Right cardiac atrium (tissue), 5 donors: ENCODE measurements around the gene FZR1. TPM values are rescaled to one million over a fixed set of nuclear protein-coding genes. Genes with fewer than 3 reads are reported as not detected.

Experiments used
- ATAC-seq, 2 donors: fragments of 200-7000 bp; cut with Tn5 transposase; one replicate each; pipeline versions ENCODE4 v1.8.0 to v1.9.1; 2020; ENCODE audit warnings: moderate library complexity in 2 of 2, mild to moderate bottlenecking in 1 of 2
- DNase-seq, 3 donors: peaks; one replicate each; pipeline ENCODE4 v3.0.0-alpha.2; 2020
- H3K27ac ChIP-seq: one replicate; pipeline ENCODE4 v1.5.1; 2013; ENCODE audit warnings: mild to moderate bottlenecking, low read length, control low read depth, moderate library complexity
- H3K27me3 ChIP-seq: one replicate; pipeline ENCODE4 v1.6.1; 2013; ENCODE audit not compliant: control insufficient read depth, insufficient read depth
- H3K4me1 ChIP-seq: one replicate; pipeline ENCODE4 v1.6.1; 2013; ENCODE audit warnings: low read length; ENCODE audit not compliant: control insufficient read depth, insufficient read depth
- H3K4me3 ChIP-seq: one replicate; pipeline ENCODE4 v1.5.1; 2013; ENCODE audit warnings: low read length, control low read depth
- H3K9me3 ChIP-seq: one replicate; pipeline ENCODE4 v1.6.1; 2013; ENCODE audit warnings: low read length; ENCODE audit not compliant: control insufficient read depth
- WGBS: extraction: QIAGEN DNeasy Blood & Tissue Kit; methylation state at CpG from one replicate; pipeline ENCODE4 v1.1.7; 2013; 5-methylcytosine and 5-hydroxymethylcytosine counted together
- intact Hi-C, 4 donors: fragments of 100-400 bp; cut with DNase I; formaldehyde crosslinking; loops; one replicate each; pipeline versions ENCODE4 v1.11.0 to v1.14.0; 2022 to 2023
- polyA plus RNA-seq: library from polyadenylated mRNA; stranded (reverse); fragments of 200-250 nt; gene quantifications from one replicate; pipeline ENCODE4 v1.2.3, GENCODE V29; 2013
- total RNA-seq, 4 donors: library from RNA; stranded (reverse); fragmentation: NEBNext Ultra II Directional; extraction: Animal tissue kit (Norgen Biotek cat#: 25700); gene quantifications; one replicate each; pipeline ENCODE4 v1.2.1, GENCODE V29; 2021
- donor health status: healthy with polysubstance abuse.
- donor health status: DM: no; HTN: yes; CAD: no.
- donor health status: DM: no; HTN: no; CAD: no.
- donor health status: DM: no; HTN: yes; CAD: no; lungs with severe emphysema.
- donor health status: DM: yes; HTN: yes; CAD: no.

FZR1 gene
- total and polyA plus RNA-seq, 5 donors = 14.3 to 23.3 (median 20.4) TPM

DNA sequence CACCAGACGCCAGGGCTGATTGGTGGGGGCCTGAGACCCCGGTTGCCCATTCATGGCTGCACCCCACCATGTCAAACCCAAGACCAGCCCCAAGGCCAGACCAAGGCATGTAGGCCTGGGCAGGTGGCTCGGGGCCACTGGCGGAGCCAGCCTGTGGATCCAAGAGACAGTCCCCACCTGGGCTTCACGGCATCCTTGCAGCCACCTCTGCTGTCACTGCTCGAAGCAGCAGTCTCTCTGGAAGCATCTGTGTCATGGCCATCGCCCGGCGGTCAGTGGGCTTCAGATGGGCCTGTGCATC, 29.1 kb downstream of the FZR1 start:
- 92% methylated on average over 9 of the region's 9 CpGs for WGBS
- no peaks in the 10 kb centered on the region for H3K27me3 ChIP-seq
- peak in 1 of 3 donors; percentile 55 for DNase-seq
- H3K4me1 ChIP-seq = no peaks in the 10 kb centered on the region
- intact Hi-C loops = no loop called here
- H3K27ac ChIP-seq = no peak overlapping the region
- H3K9me3 ChIP-seq = no peaks in the 10 kb centered on the region
- no peak for ATAC-seq
- no peak overlapping the region for H3K4me3 ChIP-seq

GRCh38 chr19:3535563-3535965, 29.5 kb downstream of the FZR1 start:
- ATAC-seq = no peak
- H3K27ac ChIP-seq = no peak overlapping the region

GRCh38 chr19:3535981-3536380, 29.9 kb downstream of the FZR1 start:
- H3K4me1 ChIP-seq = no peaks in the 10 kb centered on the region
- no peak for ATAC-seq
- no peaks in the 10 kb centered on the region for H3K27me3 ChIP-seq
- H3K4me3 ChIP-seq = no peak overlapping the region
- DNase-seq = peak in 1 of 3 donors; percentile 40
- intact Hi-C loops = no loop called here
- H3K9me3 ChIP-seq = no peaks in the 10 kb centered on the region
- H3K27ac ChIP-seq = no peak overlapping the region
- WGBS = 79% methylated on average over 10 of the region's 10 CpGs

More at GRCh38 chr19:3535563-3535965, 29.5 kb downstream of the FZR1 start:
- peak in 1 of 3 donors; percentile 66 for DNase-seq
- intact Hi-C loops = no loop called here
- no peaks in the 10 kb centered on the region for H3K27me3 ChIP-seq
- no peaks in the 10 kb centered on the region for H3K9me3 ChIP-seq
- H3K4me1 ChIP-seq = no peaks in the 10 kb centered on the region
- 91% methylated on average over 14 of the region's 14 CpGs for WGBS
- no peak overlapping the region for H3K4me3 ChIP-seq

- Histone ChIP-seq H3K27me3 (no peaks in the 10 kb centered on the region), H3K4me3 (no peak overlapping the region), H3K4me1 (no peaks in the 10 kb centered on the region), H3K9me3 (no peaks in the 10 kb centered on the region), H3K27ac (no peak overlapping the region)
- peak; percentile 52 to 68 for ATAC-seq
- intact Hi-C loops = no loop called here
- DNase-seq = peak; percentile 71 to 88 (median 88)
- 64% methylated on average over 27 of the region's 27 CpGs for WGBS
Measured at GRCh38 chr19:3536429-3537100, 30.5 kb downstream of the FZR1 start.

GRCh38 chr19:3537101-3537437, 31.0 kb downstream of the FZR1 start:
- WGBS = 60% methylated on average over 13 of the region's 13 CpGs
- no peaks in the 10 kb centered on the region for H3K9me3 ChIP-seq
- DNase-seq = no peak
- no peak overlapping the region for H3K27ac ChIP-seq
- ATAC-seq = peak in 1 of 2 donors; percentile 1
- H3K4me3 ChIP-seq = no peak overlapping the region
- intact Hi-C loops = no loop called here
- H3K27me3 ChIP-seq = no peaks in the 10 kb centered on the region
- no peaks in the 10 kb centered on the region for H3K4me1 ChIP-seq

- 86% methylated on average over 22 of the region's 22 CpGs for WGBS
- ATAC-seq = peak; percentile 3 to 8
- peak in 2 of 3 donors; percentile 59 to 66 for DNase-seq
- Histone ChIP-seq H3K9me3 (no peaks in the 10 kb centered on the region), H3K4me3 (no peak overlapping the region), H3K4me1 (no peaks in the 10 kb centered on the region), H3K27ac (no peak overlapping the region), H3K27me3 (no peaks in the 10 kb centered on the region)
- intact Hi-C loops = no loop called here
Measured at GRCh38 chr19:3537438-3538240, 31.5 kb downstream of the FZR1 start.

GRCh38 chr19:3538258-3538929, 32.3 kb downstream of the FZR1 start:
- H3K9me3 ChIP-seq = no peaks in the 10 kb centered on the region
- no peaks in the 10 kb centered on the region for H3K4me1 ChIP-seq
- ATAC-seq = no peak
- no peaks in the 10 kb centered on the region for H3K27me3 ChIP-seq
- WGBS = 82% methylated on average over 25 of the region's 25 CpGs
- no peak overlapping the region for H3K4me3 ChIP-seq
- no peak overlapping the region for H3K27ac ChIP-seq
- no peak for DNase-seq
- intact Hi-C loops = no loop called here

DNA sequence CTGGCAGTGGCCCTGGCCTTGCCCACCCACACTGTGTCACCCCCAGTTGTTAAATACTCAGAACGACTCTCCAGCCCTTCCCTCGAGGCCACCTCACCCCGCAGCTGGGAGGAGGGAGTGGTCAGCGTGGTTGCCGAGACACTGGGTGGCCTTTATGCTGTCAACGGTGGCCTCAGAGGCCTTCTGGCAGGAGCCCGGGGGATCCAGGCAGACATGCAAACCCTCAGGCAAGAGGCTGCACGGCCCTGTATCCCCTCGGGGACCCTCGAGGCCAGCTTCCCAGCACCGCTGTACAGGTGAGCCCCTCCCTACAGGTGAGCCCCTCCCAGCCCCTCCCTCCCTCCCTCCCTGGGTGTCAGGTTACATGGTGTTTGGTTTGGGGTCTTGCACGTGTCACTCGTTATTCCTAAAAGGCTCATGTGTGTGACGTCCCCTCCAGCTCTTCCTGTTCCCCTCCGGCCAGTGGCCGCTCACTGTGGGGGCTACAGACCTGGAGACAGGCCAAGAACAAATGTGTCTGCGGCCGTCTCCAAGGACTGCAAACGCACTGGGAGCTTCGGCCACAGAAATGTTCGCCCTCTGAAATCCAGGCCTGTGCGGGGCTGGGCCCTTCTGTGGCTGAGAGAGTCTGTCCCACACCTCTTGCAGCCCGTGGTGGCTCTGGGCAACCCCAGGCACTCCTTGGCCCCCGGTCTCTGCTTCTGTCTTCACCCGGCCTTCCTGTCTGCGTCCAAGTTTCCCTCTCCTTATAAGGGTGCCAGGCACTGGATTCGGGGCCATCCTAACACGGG, 33.0 kb downstream of the FZR1 start, which contains the start of gene TEKTIP1:
Gene TEKTIP1 (plus strand): TSS at position 210 of the 791 bp plus-strand sequence. CDS start 4 bp downstream, at position 214.
- Histone ChIP-seq H3K9me3 (no peaks in the 10 kb centered on the region), H3K4me3 (no peak within 1 kb of the TSS), H3K27me3 (no peaks in the 10 kb centered on the region), H3K4me1 (no peaks in the 10 kb centered on the region), H3K27ac (no peak within 1 kb of the TSS)
- 56% methylated on average over 28 of the region's 28 CpGs for WGBS
- ATAC-seq (no peak), DNase-seq (peak in 2 of 3 donors; percentile 46 to 54)
- intact Hi-C loops = no loop called here

- intact Hi-C loops = loop anchor here in 3 of 4 donors (10.0 kb wide), 2 partner anchors 75 to 165 kb away; partner anchors contain the start of genes PIP5K1C (in 2 of the 3) and TJP3 (in 2 of the 3)
- 98% methylated on average over 1 of the region's 1 CpG for WGBS
- DNase-seq = no peak
- no peaks in the 10 kb centered on the region for H3K9me3 ChIP-seq
- ATAC-seq = no peak
- H3K27me3 ChIP-seq = no peaks in the 10 kb centered on the region
- H3K4me1 ChIP-seq = no peaks in the 10 kb centered on the region
- H3K4me3 ChIP-seq = no peak overlapping the region
- no peak overlapping the region for H3K27ac ChIP-seq
Measured at GRCh38 chr19:3539756-3540118, 33.6 kb downstream of the FZR1 start.

DNA sequence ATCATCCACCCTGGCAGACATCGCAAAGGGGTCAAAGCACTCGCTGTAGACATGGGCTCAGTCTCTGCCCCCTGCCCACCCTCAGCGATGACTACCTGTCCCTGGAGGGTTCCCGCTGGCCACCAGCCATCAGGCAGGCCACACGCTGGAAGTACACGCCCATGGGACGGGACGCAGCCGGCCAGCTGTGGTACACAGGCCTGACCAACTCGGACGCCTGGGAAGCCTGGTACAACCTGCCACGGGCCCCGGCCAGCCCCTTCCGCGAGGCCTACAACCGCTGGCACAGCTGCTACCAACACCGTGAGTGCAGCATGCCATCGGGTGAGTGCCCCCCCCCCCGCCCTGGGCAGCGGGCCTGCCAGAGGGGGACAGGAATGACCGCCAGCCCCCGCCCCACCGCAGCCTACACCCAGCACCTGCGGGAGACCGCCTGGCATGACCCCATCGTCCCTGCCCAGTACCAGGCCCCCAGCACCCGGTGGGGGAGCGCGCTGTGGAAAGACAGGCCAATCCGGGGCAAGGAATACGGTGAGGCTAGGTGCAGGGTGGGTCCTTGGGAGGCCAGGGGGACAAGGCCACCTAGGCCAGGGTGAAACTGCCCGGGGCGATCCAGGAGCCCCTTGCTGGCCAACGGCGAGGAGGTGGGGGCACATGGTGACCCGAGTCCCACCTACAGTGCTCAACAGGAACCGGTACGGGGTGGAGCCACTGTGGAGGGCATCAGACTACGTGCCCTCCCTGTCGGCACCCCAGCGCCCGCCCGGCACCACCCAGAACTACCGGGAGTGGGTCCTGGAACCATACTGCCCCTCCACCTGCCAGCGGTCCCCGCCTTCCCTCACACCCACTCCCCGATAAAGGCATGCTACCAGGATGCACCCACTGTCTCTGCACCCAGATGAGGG, 37.3 kb downstream of the FZR1 start:
- DNase-seq (peak; percentile 69 to 84 (median 70)), ATAC-seq (peak; percentile 12 to 14)
- no peaks in the 10 kb centered on the region for H3K27me3 ChIP-seq
- H3K4me1 ChIP-seq = no peaks in the 10 kb centered on the region
- no peaks in the 10 kb centered on the region for H3K9me3 ChIP-seq
- intact Hi-C loops = loop anchor here in 3 of 4 donors (10.0 kb wide), 2 partner anchors 71 to 161 kb away; partner anchors contain the start of genes PIP5K1C (in 2 of the 3) and TJP3 (in 2 of the 3)
- H3K27ac ChIP-seq = no peak overlapping the region
- no peak overlapping the region for H3K4me3 ChIP-seq
- 79% methylated on average over 47 of the region's 47 CpGs for WGBS
